Liver (tissue), 9 donors: ENCODE data around the gene KIRREL3. TPM values are rescaled to one million over a fixed set of nuclear protein-coding genes. Genes with fewer than 3 reads are reported as not detected.

Source experiments
- DNase-seq: peaks from one replicate; pipeline ENCODE4 v3.0.0-alpha.2; 2017; ENCODE audit warnings: low spot score
- H3K27ac ChIP-seq, 2 donors: one replicate each; pipeline ENCODE4 v1.7.0; 2013; ENCODE audit warnings: inconsistent platforms in 2 of 2, low read length in 2 of 2, control low read depth in 1 of 2, low read depth in 1 of 2, mild to moderate bottlenecking in 1 of 2
- H3K27me3 ChIP-seq, 4 donors: one replicate each; pipeline versions ENCODE4 v1.6.1 to v1.7.0; 2013; ENCODE audit warnings: low read length in 3 of 4, inconsistent platforms in 1 of 4, mild to moderate bottlenecking in 1 of 4, moderate library complexity in 1 of 4; ENCODE audit not compliant: control insufficient read depth in 4 of 4, insufficient read depth in 4 of 4
- H3K36me3 ChIP-seq, 4 donors: one replicate each; pipeline versions ENCODE4 v1.6.1 to v1.7.0; 2013; ENCODE audit warnings: low read length in 3 of 4, mild to moderate bottlenecking in 3 of 4, low read depth in 1 of 4, moderate library complexity in 1 of 4; ENCODE audit not compliant: control insufficient read depth in 4 of 4, insufficient read depth in 3 of 4
- H3K4me1 ChIP-seq, 4 donors: one replicate each; pipeline versions ENCODE4 v1.6.1 to v1.7.0; 2013; ENCODE audit warnings: low read length in 3 of 4, mild to moderate bottlenecking in 3 of 4, moderate library complexity in 1 of 4; ENCODE audit not compliant: control insufficient read depth in 4 of 4, insufficient read depth in 4 of 4
- H3K4me3 ChIP-seq, 3 donors: one replicate each; pipeline versions ENCODE4 v1.6.1 to v1.7.0; 2013; ENCODE audit warnings: low read length in 3 of 3, control low read depth in 1 of 3, low read depth in 1 of 3, mild to moderate bottlenecking in 1 of 3
- H3K9ac ChIP-seq, 2 donors: one replicate each; pipeline ENCODE4 v1.7.0; 2013; ENCODE audit warnings: low read length in 2 of 2, mild to moderate bottlenecking in 2 of 2, moderate library complexity in 2 of 2, control low read depth in 1 of 2, low read depth in 1 of 2
- H3K9me3 ChIP-seq, 4 donors: one replicate each; pipeline versions ENCODE4 v1.6.1 to v1.7.0; 2013; ENCODE audit warnings: low read length in 3 of 4; ENCODE audit not compliant: control insufficient read depth in 4 of 4
- EGR1 ChIP-seq, 2 donors: IDR thresholded peaks; 2 replicates each; pipeline ENCODE4 v1.6.1; 2016 to 2018; ENCODE audit warnings: antibody characterized with exemption in 2 of 2, low read depth in 2 of 2
- FOXA1 ChIP-seq: IDR thresholded peaks from 2 replicates; pipeline ENCODE4 v1.6.1; 2016; ENCODE audit warnings: antibody characterized with exemption
- FOXA2 ChIP-seq: IDR thresholded peaks from 2 replicates; pipeline ENCODE4 v1.6.1; 2016; ENCODE audit warnings: antibody characterized with exemption
- GABPA ChIP-seq, 2 donors: IDR thresholded peaks in 1 of 2; conservative IDR thresholded peaks in 1 of 2; 2 replicates each; pipeline ENCODE4 v1.6.1; 2016; ENCODE audit warnings: antibody characterized with exemption in 2 of 2, mild to moderate bottlenecking in 1 of 2, moderate library complexity in 1 of 2
- HNF4G ChIP-seq: IDR thresholded peaks from 2 replicates; pipeline ENCODE4 v1.6.1; 2016; ENCODE audit warnings: antibody characterized with exemption
- JUND ChIP-seq, 2 donors: IDR thresholded peaks; 2 replicates each; pipeline ENCODE4 v1.6.1; 2016; ENCODE audit warnings: antibody characterized with exemption in 2 of 2
- NR2F2 ChIP-seq: IDR thresholded peaks from 2 replicates; pipeline ENCODE4 v1.6.1; 2016; ENCODE audit warnings: antibody characterized with exemption
- RAD21 ChIP-seq, 2 donors: IDR thresholded peaks; 2 replicates each; pipeline ENCODE4 v1.6.1; 2016; ENCODE audit warnings: antibody characterized with exemption in 2 of 2, mild to moderate bottlenecking in 2 of 2
- RXRA ChIP-seq, 2 donors: IDR thresholded peaks; 2 replicates each; pipeline ENCODE4 v1.6.1; 2017 to 2018; ENCODE audit warnings: antibody characterized with exemption in 2 of 2, mild to moderate bottlenecking in 1 of 2
- SP1 ChIP-seq: IDR thresholded peaks from 2 replicates; pipeline ENCODE4 v1.6.1; 2018; ENCODE audit warnings: antibody characterized with exemption, mild to moderate bottlenecking
- TAF1 ChIP-seq: conservative IDR thresholded peaks from 2 replicates; pipeline ENCODE4 v1.6.1; 2016; ENCODE audit warnings: antibody characterized with exemption, mild to moderate bottlenecking
- YY1 ChIP-seq: IDR thresholded peaks from 2 replicates; pipeline ENCODE4 v1.6.1; 2016; ENCODE audit warnings: antibody characterized with exemption, mild to moderate bottlenecking
- WGBS: extraction: QIAGEN DNeasy Blood & Tissue Kit; methylation state at CpG from one replicate; pipeline ENCODE4 v1.1.7; 2013; 5-methylcytosine and 5-hydroxymethylcytosine counted together
- polyA plus RNA-seq, 2 donors: library from polyadenylated mRNA; stranded (reverse) in 1 of 2; unstranded in 1 of 2; fragments of 200-250 nt in 1 of 2; fragments of >200 nt in 1 of 2; fragmentation: Nextera tagmentation in 1 of 2; extraction: Ambion mirVana in 1 of 2; gene quantifications; one replicate each; pipeline versions ENCODE4 v1.2.1 to v1.2.3, GENCODE V29; 2013 to 2015
- total RNA-seq, 2 donors: library from RNA; depleted of rRNA; stranded (reverse); fragments of >200 nt; gene quantifications; one replicate each; pipeline ENCODE4 v1.2.3, GENCODE V29; 2014
- TF ChIP-seq, protein P1 (sequence below): IDR thresholded peaks from 2 replicates; pipeline ENCODE4 v1.6.1; 2016; ENCODE audit warnings: antibody characterized with exemption
- TF ChIP-seq, protein P2 (sequence below): IDR thresholded peaks from 2 replicates; pipeline ENCODE4 v1.6.1; 2016; ENCODE audit warnings: antibody characterized with exemption
- TF ChIP-seq, protein P3 (sequence below): fragments of 150-350 bp; IDR thresholded peaks from 2 replicates; pipeline ENCODE4 v1.5.1; 2017; ENCODE audit warnings: improper control_type of control experiment, low read depth, low read length; ENCODE audit not compliant: missing input control
- donor health status: healthy.
- donor health status: healthy.
- donor health status: healthy.
- donor health status: healthy.
- donor health status: healthy.

KIRREL3 gene
- total and polyA plus RNA-seq, 4 donors: 0.03 to 0.29 (median 0.08) TPM; not detected in 1

DNA sequence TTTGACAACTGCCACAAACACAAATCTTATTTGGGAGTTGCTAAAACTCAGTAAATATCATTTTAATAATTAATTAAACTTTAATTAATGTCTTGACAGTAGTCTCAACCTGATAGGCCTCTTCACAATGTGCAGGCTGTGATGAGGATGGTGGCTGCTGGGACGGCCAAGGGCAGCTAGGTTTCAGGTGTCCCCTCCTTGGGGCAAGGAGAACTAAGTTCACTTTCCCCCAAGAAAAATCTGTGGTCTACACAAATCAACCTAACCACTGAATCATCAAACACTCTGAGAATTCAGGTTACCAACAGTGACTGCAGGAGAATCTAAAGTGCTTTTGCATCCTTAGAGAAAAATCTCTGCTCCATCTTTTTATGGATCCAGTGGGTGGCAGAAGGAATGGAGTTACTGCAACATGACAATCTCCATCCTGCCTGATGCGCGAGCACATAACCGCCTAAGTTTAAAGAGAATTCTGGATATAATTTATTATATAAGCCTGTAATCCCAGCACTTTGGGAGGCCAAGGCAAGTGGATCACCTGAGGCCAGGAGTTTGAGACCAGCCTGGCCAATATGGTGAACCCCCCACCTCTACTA is 289.7 kb downstream of the KIRREL3 start:
- H3K36me3 ChIP-seq: no peaks in the 10 kb centered on the region
- H3K27me3 ChIP-seq: no peaks in the 10 kb centered on the region
- no peak overlapping the region for H3K27ac ChIP-seq
- 95% methylated on average over 4 of the region's 4 CpGs for WGBS
- TF ChIP-seq FOXA1 (no peak), NR2F2 (no peak), EGR1 (IDR thresholded peaks at IDR 0.05; ENCODE audit: low read depth in 2 of 2) (no peak), TAF1 (no peak)
- no peak overlapping the region for H3K9ac ChIP-seq
- no peak for DNase-seq
- H3K9me3 ChIP-seq: no peaks in the 10 kb centered on the region
- H3K4me3 ChIP-seq: no peak overlapping the region
- no peaks in the 10 kb centered on the region for H3K4me1 ChIP-seq

DNA sequence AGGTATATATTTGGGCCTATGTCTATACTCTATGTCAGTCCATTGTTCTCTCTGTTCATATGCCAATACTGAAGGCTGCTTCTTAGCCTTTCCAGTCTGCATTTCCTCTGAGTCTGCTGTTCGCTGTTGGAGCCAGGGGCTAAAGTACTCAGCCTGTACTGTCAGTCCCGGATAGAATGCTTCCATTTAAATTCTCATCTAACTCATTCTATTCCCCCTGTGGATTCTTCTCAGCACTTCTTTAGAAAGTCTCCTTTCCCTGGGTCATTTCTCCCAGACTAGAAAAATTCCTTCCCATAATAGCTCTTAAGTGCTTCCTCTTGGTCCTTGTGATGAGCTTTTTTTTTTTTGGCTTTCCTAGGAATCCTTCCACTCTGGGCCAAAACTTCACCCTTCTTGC is 293.1 kb downstream of the KIRREL3 start:
- no peaks in the 10 kb centered on the region for H3K27me3 ChIP-seq
- H3K4me3 ChIP-seq: no peak overlapping the region
- TF ChIP-seq TAF1: no peak
- TF ChIP-seq, protein P1, sequence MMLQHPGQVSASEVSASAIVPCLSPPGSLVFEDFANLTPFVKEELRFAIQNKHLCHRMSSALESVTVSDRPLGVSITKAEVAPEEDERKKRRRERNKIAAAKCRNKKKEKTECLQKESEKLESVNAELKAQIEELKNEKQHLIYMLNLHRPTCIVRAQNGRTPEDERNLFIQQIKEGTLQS: no peak
- DNase-seq: no peak
- H3K4me1 ChIP-seq: no peaks in the 10 kb centered on the region
- no peaks in the 10 kb centered on the region for H3K36me3 ChIP-seq
- no peaks in the 10 kb centered on the region for H3K9me3 ChIP-seq
- no peak overlapping the region for H3K27ac ChIP-seq
- 86% methylated on average over 2 of the region's 2 CpGs for WGBS
- H3K9ac ChIP-seq: no peak overlapping the region

DNA sequence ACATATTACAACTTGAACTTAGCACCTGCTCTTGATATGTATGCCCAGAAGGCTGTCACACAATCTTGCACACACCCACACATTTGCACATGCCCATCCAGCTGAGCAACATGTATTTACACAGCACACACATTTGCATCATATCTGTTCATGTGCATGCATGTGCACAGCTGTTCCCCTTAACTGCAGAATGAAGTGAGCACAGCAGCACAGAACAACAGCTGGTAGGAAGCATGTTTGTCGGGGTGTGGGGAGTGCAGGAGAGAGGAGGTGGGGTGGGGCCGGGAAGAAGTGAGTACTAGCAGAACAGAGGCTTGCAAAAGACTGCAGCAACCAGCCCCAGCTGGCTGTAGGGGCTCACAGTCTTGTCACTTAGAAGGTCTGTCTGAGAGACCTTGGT is 296.5 kb downstream of the KIRREL3 start:
- no peaks in the 10 kb centered on the region for H3K27me3 ChIP-seq
- 63% methylated on average over 2 of the region's 2 CpGs for WGBS

More for the DNA sequence above, 296.5 kb downstream of the KIRREL3 start:
- Histone ChIP-seq H3K4me3 (no peak overlapping the region), H3K9me3 (no peaks in the 10 kb centered on the region), H3K4me1 (no peaks in the 10 kb centered on the region), H3K27ac (no peak overlapping the region), H3K9ac (no peak overlapping the region), H3K36me3 (no peaks in the 10 kb centered on the region)
- TF ChIP-seq JUND (IDR thresholded peaks at IDR 0.05) (no peak), YY1 (no peak), HNF4G (no peak), GABPA (IDR thresholded peaks at IDR 0.05 in 1 of 2, conservative IDR thresholded peaks at IDR 0.05 in 1 of 2) (no peak), RAD21 (IDR thresholded peaks at IDR 0.05) (no peak), FOXA2 (no peak), TAF1 (no peak), SP1 (no peak), FOXA1 (no peak), RXRA (IDR thresholded peaks at IDR 0.05) (no peak)
- TF ChIP-seq, protein P2, sequence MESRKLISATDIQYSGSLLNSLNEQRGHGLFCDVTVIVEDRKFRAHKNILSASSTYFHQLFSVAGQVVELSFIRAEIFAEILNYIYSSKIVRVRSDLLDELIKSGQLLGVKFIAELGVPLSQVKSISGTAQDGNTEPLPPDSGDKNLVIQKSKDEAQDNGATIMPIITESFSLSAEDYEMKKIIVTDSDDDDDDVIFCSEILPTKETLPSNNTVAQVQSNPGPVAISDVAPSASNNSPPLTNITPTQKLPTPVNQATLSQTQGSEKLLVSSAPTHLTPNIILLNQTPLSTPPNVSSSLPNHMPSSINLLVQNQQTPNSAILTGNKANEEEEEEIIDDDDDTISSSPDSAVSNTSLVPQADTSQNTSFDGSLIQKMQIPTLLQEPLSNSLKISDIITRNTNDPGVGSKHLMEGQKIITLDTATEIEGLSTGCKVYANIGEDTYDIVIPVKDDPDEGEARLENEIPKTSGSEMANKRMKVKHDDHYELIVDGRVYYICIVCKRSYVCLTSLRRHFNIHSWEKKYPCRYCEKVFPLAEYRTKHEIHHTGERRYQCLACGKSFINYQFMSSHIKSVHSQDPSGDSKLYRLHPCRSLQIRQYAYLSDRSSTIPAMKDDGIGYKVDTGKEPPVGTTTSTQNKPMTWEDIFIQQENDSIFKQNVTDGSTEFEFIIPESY: no peak
- TF ChIP-seq, protein P1: no peak
- TF ChIP-seq, protein P3, sequence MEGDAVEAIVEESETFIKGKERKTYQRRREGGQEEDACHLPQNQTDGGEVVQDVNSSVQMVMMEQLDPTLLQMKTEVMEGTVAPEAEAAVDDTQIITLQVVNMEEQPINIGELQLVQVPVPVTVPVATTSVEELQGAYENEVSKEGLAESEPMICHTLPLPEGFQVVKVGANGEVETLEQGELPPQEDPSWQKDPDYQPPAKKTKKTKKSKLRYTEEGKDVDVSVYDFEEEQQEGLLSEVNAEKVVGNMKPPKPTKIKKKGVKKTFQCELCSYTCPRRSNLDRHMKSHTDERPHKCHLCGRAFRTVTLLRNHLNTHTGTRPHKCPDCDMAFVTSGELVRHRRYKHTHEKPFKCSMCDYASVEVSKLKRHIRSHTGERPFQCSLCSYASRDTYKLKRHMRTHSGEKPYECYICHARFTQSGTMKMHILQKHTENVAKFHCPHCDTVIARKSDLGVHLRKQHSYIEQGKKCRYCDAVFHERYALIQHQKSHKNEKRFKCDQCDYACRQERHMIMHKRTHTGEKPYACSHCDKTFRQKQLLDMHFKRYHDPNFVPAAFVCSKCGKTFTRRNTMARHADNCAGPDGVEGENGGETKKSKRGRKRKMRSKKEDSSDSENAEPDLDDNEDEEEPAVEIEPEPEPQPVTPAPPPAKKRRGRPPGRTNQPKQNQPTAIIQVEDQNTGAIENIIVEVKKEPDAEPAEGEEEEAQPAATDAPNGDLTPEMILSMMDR: no peak
- no peak for DNase-seq
